Stimulated activated naive CD4-positive, alpha-beta T cell treated with Interleukin-2 at 50 U/mL for 16 hours (primary cell): ENCODE measurements around the gene RNU1-3.

ENCODE experiments used
- DNase-seq: peaks from one replicate; lab custom pipeline; 2025; lab: John Stamatoyannopoulos, UW

Gene RNU1-3

DNA sequence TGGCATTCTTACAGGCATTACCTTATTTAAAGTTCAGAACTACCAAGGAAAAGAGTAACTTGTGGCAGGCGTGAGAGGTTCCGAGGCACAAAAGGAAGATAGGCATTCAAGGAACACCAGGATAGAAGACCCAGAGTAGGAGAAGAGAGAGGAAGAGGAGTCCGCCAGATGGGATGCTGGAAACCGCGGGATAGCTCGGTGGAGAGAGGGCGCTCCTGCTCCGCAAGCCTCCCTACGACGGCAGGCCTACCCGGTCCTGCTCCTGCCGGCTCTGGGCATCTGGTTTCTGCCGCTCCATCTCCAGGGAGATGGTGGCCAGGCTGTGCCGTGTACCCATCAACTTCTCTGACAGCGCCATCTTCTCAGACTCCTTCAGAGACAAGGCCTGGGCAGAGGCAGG, 48.0 kb downstream of the RNU1-3 start:
- no peak for DNase-seq

DNA sequence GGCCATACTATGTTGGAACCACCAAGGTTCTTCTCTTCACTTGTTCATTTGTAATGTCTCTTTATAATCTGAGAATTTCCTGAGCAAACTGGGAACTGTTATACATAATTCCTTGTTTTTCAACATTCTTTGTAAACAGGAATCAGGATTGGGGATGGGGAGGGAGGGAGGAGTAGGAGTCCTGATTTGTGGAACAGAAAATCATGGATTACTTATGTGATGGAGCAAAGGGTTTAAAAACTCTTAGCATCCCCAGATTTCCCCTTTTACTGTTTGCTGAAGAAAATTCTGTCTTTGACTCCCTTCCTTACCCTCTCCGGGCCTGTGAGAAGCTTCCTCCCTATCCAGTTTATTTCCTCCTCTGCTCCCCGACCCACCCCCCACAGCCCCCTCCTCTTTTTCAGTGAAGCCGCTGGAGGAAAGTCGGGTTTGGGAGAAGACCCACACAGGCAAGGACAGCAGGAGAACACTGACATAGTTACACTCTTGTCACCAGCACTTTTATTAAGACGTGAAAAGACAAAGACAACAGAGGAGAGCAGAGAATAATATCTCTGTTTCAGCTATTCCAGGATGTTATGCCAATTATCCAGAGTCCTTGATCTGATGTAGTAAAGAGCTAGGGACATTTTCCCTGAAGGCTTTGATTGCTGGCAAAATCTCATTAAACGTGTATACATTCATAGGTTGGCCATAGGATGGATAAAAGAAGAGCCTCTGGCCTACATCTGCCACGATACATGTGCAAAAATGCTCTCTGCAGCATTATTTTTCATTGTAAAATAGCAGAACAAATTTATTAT, 48.8 kb downstream of the RNU1-3 start:
- DNase-seq: no peak

DNA sequence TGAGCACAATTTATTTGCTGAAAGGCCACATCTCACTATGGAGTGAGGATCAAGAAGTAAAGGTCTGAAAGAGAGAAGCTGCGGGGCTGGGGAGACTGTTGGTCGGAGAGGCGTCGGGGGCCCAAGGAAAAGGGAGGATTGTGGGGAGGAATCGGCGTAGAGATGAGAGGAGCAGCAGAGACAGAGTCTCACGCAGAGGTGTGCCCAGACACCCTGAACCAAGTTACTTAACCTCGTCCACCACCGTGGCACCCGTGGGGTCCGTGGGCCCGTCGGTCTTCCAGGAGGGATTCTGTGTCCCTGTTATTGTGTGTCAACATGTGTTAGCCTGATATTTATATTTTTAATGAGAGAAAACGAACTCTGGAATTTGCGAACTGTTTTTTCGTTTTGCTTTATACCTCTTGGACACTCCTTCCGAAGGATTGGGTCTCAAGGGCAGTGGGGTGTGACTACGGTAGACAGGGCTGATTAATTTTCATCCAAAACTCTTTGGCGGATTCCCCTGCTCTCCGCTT, 49.6 kb downstream of the RNU1-3 start:
- DNase-seq: no peak
